Measurements from ENCODE around the gene SPACDR.
"Not testable (repeated sequence)": the region's sequence is repeated elsewhere in the genome, so short reads cannot be mapped to it uniquely, and the experiment has no call there.

The SPACDR gene

DNA sequence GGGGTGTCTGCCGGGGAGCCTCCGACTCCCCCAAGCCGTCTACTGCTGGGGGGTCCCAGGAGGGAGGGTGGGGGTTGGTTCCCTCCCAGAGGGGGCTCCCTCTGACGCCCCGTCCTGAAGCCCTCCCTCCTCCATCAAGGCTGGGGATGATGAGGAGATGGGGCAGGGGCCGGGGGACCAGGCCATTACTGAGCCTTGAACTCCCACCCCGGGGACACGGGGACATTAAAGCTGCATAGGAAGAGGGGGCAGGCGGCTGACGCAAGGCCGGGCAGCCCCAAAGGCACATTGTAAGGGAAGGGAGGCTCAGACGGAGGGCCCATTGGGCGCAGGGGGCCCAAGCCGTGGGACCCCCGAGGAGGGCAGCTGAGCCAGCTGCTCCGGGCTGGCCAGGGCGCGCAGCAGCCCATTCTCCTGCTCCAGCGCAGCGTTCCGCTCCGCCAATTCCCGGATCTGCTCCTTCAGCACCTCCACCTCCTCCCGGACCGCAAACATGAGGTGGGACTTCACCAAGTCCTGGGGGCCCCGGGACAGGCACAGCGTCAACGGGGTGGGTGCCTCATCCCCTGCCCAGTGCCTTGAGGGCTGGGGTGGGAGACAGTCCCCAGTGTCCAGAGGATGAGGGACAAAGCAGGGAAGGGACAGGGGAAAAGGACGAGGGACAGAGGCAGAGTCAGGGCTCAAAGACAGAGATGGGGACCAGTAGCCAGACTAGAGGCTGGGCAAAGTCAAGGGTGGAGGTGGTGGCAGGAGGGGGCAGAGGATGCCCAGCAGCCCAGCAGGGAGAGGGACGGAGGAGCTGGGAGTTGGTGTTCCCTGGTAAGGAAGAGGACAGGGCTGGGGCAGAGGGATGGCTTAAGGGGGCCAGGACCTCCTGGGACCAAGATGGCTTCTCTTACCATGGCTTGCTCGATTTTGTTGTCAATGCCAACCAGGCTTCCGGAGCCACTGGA is 2.9 kb upstream of the SPACDR start:
- ATAC-seq (replicated peaks) (no peak), DNase-seq (no peak)
- Mint-ChIP-seq H3K9me3 (no peaks in the 10 kb centered on the region), H3K4me1 (ENCODE audit: low read depth in 2 of 2) (peaks cover 7 to 11% of the 10 kb centered on the region in 2 donors), H3K36me3 (ENCODE audit: insufficient read depth) (peaks cover 45% of the 10 kb centered on the region), H3K4me3 (no peak overlapping the region), H3K27ac (peak overlapping the region; percentile 76 to 83), H3K27me3 (no peaks in the 10 kb centered on the region)

GRCh38 chr7:100465702-100466311 is 1.7 kb upstream of the SPACDR start:
- ATAC-seq (replicated peaks) (no peak), DNase-seq (no peak)
- Mint-ChIP-seq H3K4me3 (no peak overlapping the region), H3K27ac (peak overlapping the region; percentile 87 to 89), H3K4me1 (ENCODE audit: low read depth in 2 of 2) (peaks cover 5 to 8% of the 10 kb centered on the region in 2 donors), H3K27me3 (no peaks in the 10 kb centered on the region), H3K9me3 (no peaks in the 10 kb centered on the region), H3K36me3 (ENCODE audit: insufficient read depth) (peaks cover 43% of the 10 kb centered on the region)

DNA sequence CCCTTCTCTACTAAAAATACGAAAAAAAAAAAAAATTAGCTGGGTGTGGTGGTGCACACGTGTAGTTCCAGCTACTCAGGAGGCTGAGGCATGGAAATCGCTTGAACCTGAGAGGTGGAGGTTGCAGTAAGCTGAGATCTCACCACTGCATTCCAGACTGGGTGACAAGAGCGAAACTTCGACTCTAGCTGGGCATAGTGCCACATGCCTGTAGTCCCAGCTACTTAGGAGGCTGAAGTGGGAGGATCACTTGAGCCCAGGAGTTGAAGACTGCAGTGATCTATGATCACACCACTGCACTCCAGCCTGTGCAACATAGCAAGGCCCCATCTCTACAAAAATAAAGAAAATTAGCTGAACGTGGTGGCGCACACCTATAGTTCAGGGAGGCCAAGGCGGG is 1.2 kb upstream of the SPACDR start:
- DNase-seq = no peak
- H3K36me3 Mint-ChIP-seq (ENCODE audit: insufficient read depth) = peaks cover 43% of the 10 kb centered on the region

GRCh38 chr7:100464791-100465190 is 731 bp upstream of the SPACDR start:
- no peak for DNase-seq
- ATAC-seq (replicated peaks) = no peak

More for the DNA sequence above, 1.2 kb upstream of the SPACDR start:
- Mint-ChIP-seq H3K27me3 (no peaks in the 10 kb centered on the region), H3K27ac (peak overlapping the region; percentile 87 to 89), H3K4me1 (ENCODE audit: low read depth in 2 of 2) (peaks cover 5% of the 10 kb centered on the region in 2 donors), H3K9me3 (no peaks in the 10 kb centered on the region), H3K4me3 (no peak overlapping the region)
- ATAC-seq (replicated peaks) = no peak

GRCh38 chr7:100457033-100457432 is 7.0 kb downstream of the SPACDR start:
- H3K36me3 Mint-ChIP-seq (ENCODE audit: insufficient read depth) = peaks cover 25% of the 10 kb centered on the region
- no peak overlapping the region for H3K27ac Mint-ChIP-seq
- ATAC-seq (replicated peaks) = no peak
- H3K4me3 Mint-ChIP-seq = no peak overlapping the region
- DNase-seq = no peak
- peaks cover 0 to 5% of the 10 kb centered on the region in 2 donors for H3K4me1 Mint-ChIP-seq (ENCODE audit: low read depth in 2 of 2)
- H3K27me3 Mint-ChIP-seq = no peaks in the 10 kb centered on the region
- H3K9me3 Mint-ChIP-seq = no peaks in the 10 kb centered on the region

More at GRCh38 chr7:100464791-100465190, 731 bp upstream of the SPACDR start:
- H3K27me3 Mint-ChIP-seq = no peaks in the 10 kb centered on the region
- no peak overlapping the region for H3K4me3 Mint-ChIP-seq
- peaks cover 43% of the 10 kb centered on the region for H3K36me3 Mint-ChIP-seq (ENCODE audit: insufficient read depth)
- peak overlapping the region; percentile 11 to 87 for H3K27ac Mint-ChIP-seq
- H3K4me1 Mint-ChIP-seq (ENCODE audit: low read depth in 2 of 2) = peaks cover under 1 to 5% of the 10 kb centered on the region in 2 donors
- H3K9me3 Mint-ChIP-seq = no peaks in the 10 kb centered on the region

DNA sequence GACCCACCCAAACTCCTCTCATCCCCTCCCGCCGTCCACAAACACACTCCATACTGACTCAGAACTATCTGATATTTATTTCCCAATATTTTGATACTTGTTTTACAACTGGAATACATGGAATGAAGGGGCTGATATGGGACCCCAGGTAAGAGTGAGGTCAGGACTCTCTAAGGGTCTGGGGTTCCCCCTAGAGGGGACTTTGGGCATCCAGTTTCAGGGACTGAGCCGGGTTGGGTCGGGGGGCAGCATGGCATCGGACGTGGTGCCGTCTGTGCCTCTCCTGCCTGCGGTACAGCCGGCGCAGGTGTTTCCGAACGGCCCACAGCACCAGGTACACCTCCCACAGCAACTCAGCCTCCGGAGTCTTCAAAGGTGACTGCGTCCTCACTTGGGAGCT is 7.5 kb downstream of the SPACDR start:
- ATAC-seq (replicated peaks) = no peak
- Mint-ChIP-seq H3K4me1 (ENCODE audit: low read depth in 2 of 2) (peaks cover 0 to 5% of the 10 kb centered on the region in 2 donors), H3K27me3 (no peaks in the 10 kb centered on the region), H3K4me3 (no peak overlapping the region), H3K36me3 (ENCODE audit: insufficient read depth) (peaks cover 25% of the 10 kb centered on the region), H3K27ac (no peak overlapping the region), H3K9me3 (no peaks in the 10 kb centered on the region)
- no peak for DNase-seq

GRCh38 chr7:100455206-100455605 is 8.9 kb downstream of the SPACDR start:
- Mint-ChIP-seq H3K4me1 (ENCODE audit: low read depth in 2 of 2) (peaks cover 3 to 9% of the 10 kb centered on the region in 2 donors), H3K27ac (no peak overlapping the region), H3K4me3 (no peak overlapping the region), H3K27me3 (no peaks in the 10 kb centered on the region), H3K36me3 (ENCODE audit: insufficient read depth) (peaks cover 24% of the 10 kb centered on the region), H3K9me3 (no peaks in the 10 kb centered on the region)
- DNase-seq (no peak), ATAC-seq (replicated peaks) (no peak)

GRCh38 chr7:100453854-100454253 is 10.2 kb downstream of the SPACDR start:
- not testable (repeated sequence) for ATAC-seq (replicated peaks); DNase-seq; H3K4me1 Mint-ChIP-seq (ENCODE audit: low read depth in 2 of 2); H3K27me3 Mint-ChIP-seq; H3K27ac Mint-ChIP-seq; H3K9me3 Mint-ChIP-seq; H3K4me3 Mint-ChIP-seq
- H3K36me3 Mint-ChIP-seq (ENCODE audit: insufficient read depth) = peaks cover 24% of the 10 kb centered on the region

GRCh38 chr7:100452513-100452912 is 11.5 kb downstream of the SPACDR start:
- Mint-ChIP-seq H3K36me3 (ENCODE audit: insufficient read depth) (peaks cover 22% of the 10 kb centered on the region), H3K27ac (no peak overlapping the region), H3K9me3 (no peaks in the 10 kb centered on the region), H3K4me3 (no peak overlapping the region), H3K27me3 (no peaks in the 10 kb centered on the region), H3K4me1 (ENCODE audit: low read depth in 2 of 2) (peaks cover 3 to 9% of the 10 kb centered on the region in 2 donors)
- no peak for ATAC-seq (replicated peaks)
- DNase-seq = no peak

DNA sequence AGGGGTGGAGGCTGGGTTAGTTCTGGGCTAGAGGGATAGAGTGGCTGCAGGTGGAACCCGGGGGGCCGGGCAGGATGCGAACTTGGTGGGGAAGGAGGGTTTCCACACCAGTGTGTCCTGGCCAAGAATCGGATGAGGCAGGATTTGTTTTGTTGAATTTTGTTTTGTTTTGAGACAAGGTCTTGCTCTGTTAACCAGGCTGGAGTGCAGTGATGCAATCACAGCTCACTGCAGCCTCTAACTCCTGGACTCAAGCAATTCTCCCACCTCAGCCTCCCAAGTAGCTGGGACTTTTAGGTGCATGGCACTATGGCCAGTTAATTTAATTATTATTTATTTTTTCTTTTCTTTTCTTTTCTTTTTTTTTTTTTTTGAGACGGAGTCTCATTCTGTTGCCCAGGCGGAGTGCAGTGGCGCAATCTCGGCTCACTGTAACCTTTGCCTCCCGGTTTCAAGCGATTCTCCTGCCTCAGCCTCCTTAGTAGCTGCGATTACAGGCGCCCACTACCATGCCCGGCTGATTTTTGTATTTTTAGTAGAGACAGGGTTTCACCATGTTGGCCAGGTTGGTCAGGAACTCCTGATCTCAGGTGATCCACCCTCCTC is 14.8 kb downstream of the SPACDR start:
- Mint-ChIP-seq H3K27ac (peak overlapping the region in 1 of 2 donors; percentile 8), H3K4me1 (ENCODE audit: low read depth in 2 of 2) (peaks cover 3 to 5% of the 10 kb centered on the region in 2 donors), H3K4me3 (peak overlapping the region in 1 of 2 donors; percentile 5), H3K9me3 (no peaks in the 10 kb centered on the region), H3K36me3 (ENCODE audit: insufficient read depth) (peaks cover 11% of the 10 kb centered on the region), H3K27me3 (no peaks in the 10 kb centered on the region)
- DNase-seq (no peak), ATAC-seq (replicated peaks) (no peak)

GRCh38 chr7:100447363-100447762 is 16.7 kb downstream of the SPACDR start:
- H3K4me3 Mint-ChIP-seq; H3K9me3 Mint-ChIP-seq; H3K4me1 Mint-ChIP-seq (ENCODE audit: low read depth in 2 of 2); H3K27me3 Mint-ChIP-seq; H3K36me3 Mint-ChIP-seq (ENCODE audit: insufficient read depth); ATAC-seq (replicated peaks); H3K27ac Mint-ChIP-seq; DNase-seq: not testable (repeated sequence)

- H3K9me3 Mint-ChIP-seq = no peaks in the 10 kb centered on the region
- H3K36me3 Mint-ChIP-seq (ENCODE audit: insufficient read depth) = peaks cover 10% of the 10 kb centered on the region
- peaks cover 3 to 6% of the 10 kb centered on the region in 2 donors for H3K4me1 Mint-ChIP-seq (ENCODE audit: low read depth in 2 of 2)
- H3K27ac Mint-ChIP-seq = no peak overlapping the region
- no peak for DNase-seq
- H3K27me3 Mint-ChIP-seq = no peaks in the 10 kb centered on the region
- H3K4me3 Mint-ChIP-seq = no peak overlapping the region
- ATAC-seq (replicated peaks) = no peak
Measured at GRCh38 chr7:100446040-100446439, 18.0 kb downstream of the SPACDR start.

All from effector memory CD8-positive, alpha-beta T cell (primary cell).